NCI-H1417 treated with DMSO at 0.1 percent for 48 hours (cell line): ENCODE results near the gene STAMBPL1.
"Not testable (repeated sequence)": the region's sequence is repeated elsewhere in the genome, so short reads cannot be mapped to it uniquely, and the experiment has no call there.

Experiments used
- DNase-seq: peaks from one replicate; lab custom pipeline; 2025; lab: John Stamatoyannopoulos, UW

Gene STAMBPL1

DNA sequence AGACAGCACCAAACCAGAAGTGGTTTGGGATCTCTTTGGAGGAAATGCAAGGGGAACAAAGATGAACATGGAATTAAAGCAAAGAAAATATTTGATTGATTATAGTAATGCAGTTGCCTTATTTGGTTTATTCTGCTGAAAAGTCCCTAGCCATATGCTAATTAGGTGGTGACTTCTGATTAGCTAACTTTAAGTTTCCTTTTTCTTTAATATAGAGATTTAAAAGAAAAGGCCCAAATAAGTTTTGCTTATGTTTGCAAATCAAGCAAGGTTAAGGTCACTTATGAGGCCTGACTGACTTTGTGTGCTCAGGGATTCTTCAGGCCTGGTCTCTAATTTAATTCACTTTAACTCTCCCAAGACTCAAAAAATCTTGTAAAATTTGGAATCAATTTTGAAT, 22.2 kb upstream of the STAMBPL1 start:
- DNase-seq = no peak

DNA sequence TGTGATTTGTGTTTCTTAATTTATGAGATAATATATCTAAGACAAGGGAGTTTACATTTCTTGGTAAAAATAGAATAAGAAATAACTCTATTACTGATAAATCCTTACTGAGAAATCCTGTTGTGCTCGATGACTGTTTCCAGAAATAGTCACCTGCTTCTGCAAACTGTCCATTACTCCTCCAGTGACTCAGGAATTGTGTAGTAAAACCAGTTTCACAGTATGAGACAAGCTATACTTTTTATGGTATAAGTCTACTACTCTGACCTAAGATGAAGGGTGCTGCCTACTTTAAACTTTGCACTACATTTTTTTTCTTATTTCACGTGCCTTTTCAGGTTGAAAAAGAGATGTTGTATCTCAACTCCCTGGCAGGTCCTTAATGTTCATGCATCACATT, 21.6 kb upstream of the STAMBPL1 start:
- no peak for DNase-seq

DNA sequence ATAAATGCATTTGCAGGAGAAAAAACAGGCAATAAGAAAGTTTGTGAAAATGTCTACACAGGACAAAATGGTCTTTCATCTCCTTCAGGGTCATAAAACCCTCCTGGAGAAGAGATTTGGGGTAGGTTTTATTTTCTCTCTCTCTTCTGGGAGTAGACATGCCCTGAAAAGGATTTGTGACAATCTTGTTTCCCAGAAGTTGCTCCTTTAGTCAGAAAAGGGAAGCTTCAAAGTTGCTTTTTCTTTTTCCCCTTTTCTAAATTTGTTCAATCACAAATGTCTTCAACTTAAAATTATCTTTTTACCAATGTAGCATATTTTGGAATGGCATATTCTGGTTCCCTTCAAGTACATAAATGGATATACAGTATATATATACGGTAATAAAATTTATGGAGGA, 19.0 kb upstream of the STAMBPL1 start:
- DNase-seq = no peak

DNA sequence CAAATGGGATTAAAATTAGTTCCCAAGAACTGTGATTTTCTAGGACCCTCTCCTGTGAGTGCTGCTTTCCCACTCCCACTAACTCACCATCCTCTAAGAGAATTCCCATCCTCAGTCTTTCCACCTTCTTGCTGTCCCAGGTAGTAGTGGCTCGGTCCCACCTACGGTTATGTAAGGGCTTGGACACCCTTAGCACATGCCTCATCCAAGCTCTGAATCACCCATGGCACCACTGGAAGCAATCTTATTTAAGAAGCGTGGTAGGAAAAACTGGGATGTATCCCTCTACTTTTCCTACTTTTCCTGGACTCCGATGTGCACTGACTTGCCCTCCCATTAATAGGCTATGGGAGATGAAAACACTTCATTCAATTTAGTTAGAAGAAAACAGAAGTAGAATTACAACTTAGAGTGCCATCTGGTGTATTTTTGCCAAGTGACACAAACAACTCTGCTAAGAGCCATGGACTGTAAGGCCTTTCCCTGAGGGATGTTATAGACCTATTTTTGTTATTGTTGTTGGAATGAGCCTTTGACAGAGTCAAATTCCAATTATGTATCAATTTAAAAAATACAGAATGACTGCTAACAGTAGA, 14.7 kb upstream of the STAMBPL1 start:
- DNase-seq = no peak

DNA sequence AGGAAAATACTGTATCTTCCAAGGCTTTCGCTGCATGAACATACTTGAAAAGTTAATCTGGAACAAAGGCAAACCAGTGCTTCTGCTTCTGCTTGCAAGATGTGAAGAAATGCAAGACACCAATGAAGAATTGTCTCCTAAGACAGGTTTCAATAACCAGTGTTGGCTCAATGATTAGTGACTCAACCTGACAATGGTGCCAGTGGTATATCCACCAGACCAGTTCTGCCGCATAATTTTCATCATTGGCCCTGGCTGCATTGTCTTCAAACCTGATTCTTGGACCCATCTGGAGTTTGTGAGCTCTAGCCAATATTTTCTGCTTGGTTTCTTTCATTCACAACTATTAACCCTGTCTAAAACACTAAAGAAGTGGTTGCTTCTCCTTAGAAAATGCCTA, 13.6 kb upstream of the STAMBPL1 start:
- no peak for DNase-seq

DNA sequence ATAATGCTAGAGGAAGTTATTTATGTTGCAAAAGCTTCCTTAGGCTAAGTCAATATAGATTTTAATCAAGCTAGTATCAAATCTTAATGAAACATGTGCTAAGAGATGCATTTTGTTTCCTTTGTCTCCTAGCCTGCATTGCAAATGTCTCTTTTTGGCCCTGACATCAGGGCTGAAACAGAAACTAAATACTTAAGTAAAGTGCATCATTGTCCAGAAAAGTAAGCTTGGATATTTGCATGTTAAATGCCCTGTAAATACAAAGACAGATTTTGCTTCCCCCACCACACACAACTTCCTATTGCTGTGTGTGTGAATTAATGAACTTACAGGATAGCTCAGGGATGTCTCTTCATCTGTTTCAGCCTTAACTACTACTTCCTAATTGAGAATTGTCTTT, 10.0 kb upstream of the STAMBPL1 start:
- DNase-seq = no peak

DNA sequence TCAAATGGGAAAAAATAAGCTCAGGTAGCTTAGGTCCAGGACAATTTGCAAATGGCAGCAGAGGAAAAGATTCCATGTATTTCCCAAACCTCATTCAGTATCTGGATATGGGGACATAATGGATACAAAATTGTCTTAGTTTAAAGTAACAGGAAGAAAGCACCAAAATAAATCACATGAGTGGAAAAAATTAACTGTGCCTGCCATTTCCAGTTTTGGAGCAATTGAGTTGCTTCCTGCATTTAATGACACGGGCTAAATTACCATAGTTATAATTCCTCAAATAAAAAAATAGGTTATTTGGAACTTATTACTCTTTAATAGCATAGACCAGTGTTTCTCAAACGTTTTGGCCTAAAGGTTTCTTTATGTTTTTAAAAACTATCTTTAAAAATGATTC, 6.3 kb upstream of the STAMBPL1 start:
- no peak for DNase-seq

DNA sequence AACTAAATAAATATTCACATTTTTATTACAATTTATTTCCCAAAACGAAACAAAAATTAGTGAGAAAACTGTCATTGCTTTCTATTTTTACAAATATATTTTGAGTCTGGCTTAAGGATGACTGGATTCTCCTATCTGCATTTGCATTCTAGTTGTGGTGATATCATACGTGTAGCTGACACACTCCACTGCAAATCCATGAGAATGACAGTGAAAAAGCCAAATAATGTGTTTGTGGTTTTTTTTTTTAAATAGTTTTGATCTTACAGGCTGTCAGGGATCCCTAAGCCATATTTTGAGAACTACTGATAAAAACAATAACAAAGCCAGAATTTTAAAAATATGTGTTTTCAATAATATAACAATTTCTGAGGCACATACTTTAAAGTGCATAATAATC, 5.8 kb upstream of the STAMBPL1 start:
- no peak for DNase-seq

DNA sequence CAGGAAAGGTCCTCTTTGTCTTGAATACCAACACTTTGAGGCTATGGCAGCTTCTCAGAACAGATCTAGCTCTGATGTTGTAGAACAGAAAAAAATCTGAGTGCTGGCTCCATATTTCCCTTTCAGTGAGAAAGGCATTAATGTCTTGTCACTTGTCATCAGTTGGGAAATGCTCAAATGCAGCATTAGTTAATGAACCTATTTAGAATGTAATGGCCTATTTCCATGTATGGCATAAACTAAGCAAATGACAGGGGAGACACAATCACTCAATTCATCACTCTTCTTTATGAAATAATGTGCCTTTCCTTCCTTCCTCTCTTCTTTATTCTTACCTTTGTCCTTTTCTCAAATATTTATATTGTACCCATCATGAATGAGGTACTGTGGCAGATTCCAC, 5.0 kb upstream of the STAMBPL1 start:
- DNase-seq = no peak

DNA sequence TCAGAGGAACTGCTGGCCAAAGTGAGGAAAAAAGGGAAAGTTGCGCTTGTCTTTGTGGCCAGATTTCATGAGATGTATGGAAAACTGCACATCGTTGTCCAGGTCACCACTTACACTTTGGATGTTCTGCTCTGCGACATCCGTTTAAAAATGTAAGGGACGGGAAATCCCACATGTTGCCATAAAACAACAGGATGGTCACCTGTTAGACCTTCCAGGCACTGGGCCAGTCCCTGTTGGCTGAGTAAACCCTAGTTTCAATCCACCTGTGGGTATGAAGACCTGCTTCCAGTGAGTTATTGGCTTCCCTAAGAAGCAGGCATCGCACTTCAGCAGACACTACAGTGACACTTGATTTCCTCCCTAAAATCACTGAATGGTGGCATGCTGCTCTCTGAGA, 2.7 kb upstream of the STAMBPL1 start:
- no peak for DNase-seq

DNA sequence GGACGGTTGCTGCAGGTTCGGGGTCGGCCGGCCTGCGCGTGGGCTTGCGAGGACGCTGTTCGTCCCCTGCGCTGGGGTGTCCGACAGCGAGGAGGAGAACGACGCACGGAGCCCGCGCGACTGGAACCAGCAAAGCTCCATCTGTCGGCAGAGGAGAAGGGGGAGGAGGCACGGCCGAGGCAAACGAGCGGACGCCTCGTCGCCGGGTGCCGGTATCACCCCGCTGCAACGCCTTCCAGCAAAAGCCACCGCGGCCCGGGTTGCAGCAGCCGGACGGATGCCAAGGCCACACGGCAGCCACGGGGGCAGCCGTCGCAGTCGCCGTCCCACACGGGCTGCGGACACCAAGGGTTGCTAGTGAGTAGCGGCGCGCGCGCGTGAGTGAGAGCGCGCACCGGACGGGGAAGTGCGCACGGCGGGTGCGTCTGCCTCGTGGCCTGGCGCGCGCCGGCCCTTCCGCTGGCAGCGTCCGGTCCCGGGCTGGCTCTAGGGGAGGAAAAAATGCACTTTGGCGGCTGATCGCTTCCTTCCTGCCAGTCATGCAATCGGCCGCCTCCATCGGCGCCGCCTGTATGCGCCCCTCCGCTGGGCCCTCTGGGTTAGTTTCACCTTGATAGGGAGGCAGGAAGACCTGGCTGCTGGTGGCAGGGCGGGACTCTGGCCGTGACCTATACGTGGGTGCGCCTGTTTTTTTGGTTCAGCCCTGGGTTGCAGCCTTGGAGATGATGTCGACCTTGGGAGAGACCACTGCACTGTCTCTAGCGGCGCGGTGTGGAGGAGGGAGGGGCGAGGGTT, 434 bp downstream of the STAMBPL1 start:
- no peak for DNase-seq

DNA sequence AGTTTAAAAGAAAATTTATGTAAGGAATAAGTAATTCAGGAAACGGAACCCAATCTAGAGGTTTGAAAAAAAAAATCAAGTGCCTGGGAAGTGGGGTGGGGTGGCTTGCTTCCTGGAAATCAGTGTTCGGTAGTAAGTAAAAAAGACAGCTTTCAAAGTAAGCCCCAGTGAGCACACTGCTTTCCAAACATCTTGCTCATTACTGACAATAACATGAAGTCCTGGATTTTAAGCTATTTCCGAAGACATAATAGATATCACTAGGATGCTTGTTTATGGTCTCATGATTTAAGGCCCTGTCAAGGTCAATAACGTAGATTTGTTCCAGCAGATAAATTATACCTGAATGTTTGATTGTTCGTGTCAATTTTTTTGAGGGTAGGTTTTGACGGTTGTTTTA, 1.3 kb downstream of the STAMBPL1 start:
- no peak for DNase-seq

DNA sequence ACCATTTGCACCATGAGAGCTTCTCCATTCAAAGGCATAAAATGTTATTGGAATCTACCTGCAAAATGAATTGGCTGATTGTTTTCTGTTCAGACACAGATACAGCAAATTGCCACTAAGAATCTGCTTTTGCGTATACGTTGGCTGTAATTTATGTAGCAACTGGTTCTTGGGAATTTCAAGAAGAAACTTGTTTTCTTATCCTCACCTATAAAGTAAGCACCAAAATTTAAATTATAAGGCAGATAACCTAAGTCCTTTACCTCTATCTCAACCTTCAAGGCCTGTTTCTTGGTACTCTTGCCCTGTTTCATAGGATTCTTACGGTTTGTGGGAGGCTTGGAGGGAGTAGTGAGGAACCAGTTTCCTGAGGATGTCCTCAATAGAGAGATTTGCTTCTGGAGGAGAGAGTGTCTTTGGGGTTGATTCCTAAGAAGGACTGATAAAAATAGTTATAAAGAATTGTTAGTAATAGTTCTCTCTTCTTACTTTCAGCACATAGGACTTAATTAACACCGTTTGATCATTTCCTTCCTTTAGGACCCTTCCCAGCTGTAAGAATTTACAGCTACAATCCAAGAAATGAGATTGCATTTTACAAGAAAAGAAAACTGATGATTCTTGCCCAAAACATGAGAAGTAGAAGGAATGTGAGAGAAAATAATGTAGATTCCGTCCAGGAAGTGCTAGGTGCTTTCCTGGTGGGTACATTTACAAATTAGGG, 2.0 kb downstream of the STAMBPL1 start:
- DNase-seq = no peak

DNA sequence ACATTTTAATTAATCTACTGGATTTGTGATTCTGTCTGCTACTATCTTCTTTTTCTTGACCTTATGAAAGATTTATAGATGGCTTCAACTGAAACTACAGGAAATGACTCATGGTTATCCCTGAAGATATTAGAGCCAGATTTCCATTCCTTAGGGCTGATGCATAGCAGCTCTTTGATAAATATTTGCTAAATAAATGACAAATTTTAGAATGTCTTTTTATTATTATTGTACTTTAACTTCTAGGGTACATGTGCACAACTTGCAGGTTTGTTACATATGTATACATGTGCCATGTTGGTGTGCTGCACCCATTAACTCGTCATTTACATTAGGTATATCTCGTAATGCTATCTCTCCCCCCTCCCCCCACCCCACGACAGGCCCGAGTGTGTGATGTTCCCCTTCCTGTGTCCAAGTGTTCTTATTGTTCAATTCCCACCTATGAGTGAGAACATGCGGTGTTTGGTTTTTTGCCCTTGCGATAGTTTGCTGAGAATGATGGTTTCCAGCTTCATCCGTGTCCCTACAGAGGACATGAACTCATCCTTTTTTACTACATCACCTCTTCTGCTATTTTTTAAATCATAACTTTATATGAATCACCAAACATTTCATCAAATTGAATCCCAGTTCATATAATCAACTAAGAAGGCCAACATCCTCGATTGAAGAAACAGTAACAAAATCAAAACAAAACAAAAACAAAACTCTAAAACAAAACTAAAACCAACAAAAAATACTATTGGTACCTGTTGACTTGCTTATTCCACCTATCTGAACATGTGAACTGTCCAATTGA, 2.8 kb downstream of the STAMBPL1 start:
- not testable (repeated sequence) for DNase-seq

DNA sequence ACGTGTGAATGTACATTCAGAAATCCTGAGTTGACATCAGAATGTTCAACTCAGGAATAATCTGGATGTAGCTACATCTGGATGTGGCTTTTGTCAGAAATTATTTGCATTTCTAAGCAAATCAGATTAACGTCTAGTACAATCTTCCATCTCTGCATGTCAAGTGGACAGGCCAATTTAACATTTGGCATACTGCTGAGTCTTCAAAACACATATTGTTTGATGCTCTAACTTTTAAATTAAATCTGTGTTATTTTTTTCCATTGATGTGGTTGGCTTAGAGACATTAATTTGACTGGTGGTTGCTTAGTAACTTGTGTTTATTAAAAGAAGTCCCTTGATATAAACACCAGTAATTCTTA, 3.4 kb downstream of the STAMBPL1 start:
- DNase-seq = no peak

DNA sequence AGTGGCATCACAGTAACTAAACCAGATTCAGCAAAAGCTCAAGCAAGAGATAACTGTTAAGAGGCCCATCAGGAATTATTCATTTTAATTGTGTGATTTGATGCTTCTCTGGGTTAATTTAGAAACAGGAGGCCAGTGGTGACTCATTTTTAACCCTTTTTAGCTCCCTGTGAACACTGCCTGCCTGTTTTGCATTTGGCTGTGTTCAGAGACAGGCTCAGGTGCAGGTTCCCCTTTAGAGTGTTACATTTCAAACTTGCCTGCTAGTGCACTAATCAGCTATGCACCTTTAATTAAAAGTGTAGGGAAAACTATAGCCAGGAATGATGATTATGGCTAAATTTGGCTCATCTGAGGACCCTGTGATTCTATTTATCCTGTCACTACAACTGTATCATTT, 6.5 kb downstream of the STAMBPL1 start:
- no peak for DNase-seq

DNA sequence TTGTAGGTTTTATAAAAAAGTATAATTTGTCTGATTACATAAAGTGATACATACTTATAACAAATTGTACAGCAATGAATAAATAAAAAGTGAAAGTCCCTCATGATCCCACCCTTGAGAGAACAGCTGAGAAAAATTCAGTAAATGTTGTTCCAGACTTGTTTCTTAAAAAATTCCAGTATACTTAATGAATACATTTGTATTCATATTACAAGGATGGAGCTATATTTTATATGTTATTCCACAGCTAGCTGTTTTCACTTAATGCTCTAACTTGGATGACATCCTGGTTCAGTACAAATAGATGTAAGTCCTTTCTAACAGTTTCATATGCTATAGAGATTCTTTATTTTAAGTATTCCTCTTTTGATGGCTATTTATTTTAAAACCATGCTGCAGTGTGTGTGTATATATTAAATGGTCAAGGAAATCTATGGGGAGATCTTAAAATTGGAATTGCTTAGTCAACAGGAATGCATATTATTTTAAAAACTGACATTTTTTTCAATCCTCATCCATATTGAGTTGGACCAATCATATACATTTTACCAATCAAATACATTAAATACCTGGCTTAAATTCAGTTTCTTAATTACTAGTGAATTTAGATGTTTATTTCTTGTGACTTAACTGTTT, 8.9 kb downstream of the STAMBPL1 start:
- DNase-seq = no peak

DNA sequence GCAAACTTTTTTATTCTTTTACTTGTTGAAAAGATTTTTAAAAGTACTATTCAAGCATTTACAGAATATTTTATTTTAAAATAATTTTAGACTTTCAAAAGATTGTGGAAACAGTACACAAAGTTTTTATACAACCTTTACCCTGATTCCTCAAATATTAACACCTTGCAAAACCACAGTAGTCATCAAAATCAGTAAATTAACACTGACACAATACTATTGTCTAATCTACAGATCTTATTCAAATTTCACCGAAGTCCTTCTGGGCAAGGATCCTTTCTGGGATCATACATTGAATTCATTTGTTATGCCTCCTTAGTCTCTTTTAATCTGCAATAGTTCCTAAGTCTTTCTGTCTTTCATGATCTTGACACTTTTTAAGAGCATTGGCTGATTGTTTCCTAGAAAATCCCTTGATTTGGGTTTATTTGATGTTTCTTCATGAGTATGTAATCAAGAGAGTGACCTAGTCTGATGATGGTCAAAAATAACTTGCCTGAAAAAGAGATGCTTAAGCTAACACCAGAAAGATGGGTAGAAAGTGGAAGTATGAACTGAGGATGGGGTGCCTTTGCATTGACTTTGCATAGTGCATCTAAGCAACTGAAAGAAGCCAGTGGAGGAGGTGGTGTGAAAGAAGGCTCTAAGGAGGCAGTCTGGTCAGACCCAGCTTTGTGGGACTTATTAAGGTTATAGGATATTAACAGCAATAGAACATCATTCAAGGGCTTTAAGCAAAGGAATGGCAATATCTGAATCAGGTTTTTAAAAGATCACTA, 9.7 kb downstream of the STAMBPL1 start:
- no peak for DNase-seq

DNA sequence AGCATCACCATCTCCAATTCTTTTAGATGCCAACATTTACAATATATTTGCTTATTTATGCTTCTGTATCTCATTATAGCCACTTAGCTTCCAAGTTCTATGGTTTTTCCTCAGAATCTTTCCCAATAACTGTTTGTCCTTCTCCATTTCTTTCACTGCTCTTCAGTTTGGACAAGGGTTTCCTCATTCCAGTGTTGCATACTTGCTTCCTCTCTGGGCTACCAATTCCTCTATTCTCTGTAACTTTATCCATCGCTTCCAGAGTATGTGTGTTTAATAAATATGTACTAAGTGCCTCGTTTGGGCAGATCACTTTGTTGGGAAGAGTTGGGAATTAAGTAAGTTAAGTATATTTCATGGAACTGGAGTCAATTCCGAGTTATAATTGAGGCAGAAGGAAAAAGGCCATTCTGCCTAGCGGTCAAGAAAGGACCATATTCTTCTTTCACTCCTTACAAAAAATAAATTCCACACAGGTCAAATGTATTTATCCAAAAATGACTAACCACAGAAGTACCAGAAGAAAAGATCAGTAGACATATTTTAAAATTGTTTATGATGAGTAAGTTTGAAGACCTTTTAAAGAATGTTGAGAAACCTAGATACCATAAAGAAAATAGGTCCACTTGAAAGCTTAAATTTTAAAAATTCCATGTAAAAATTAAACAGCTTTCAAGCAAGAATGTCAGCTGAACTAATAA, 10.8 kb downstream of the STAMBPL1 start:
- no peak for DNase-seq

DNA sequence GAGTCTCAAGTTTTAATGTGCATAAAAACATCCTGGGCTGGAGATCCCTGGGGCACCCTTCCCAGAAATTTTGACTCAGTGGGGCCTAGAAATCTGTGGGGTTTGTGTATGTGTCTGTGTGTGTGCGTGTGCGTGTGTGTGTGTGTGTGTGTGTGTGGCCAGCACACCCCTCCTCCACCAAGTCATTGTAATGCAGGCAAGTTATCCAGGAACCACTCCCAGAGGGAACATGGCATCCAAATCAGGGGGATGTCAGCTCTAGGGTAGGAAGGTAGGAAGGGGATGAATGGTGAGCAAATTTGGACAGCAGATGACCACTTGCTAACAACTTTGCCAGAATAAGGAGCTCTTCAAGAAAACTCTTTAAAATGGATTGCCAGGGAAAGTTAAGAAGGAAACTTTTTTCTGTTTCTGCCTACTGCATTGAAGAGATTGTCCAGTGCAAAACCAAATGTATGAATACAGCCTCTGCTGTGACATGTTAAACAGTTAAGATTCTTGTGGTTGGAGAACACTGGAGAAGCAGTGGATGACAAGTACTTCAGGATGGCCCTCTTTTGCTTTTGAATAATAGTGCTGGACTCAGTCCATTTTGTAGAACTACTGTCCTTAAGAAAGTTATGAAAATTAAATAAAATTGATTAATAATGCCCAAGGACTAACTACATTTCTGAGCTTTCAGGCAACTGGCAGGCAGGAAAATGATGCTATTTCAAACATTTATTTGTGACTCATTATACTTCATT, 12.3 kb downstream of the STAMBPL1 start:
- no peak for DNase-seq
